Omental fat pad (tissue), 4 donors: Measurements from ENCODE around the gene OR9A2. TPM values are rescaled to one million over a fixed set of nuclear protein-coding genes. Genes with fewer than 3 reads are reported as not detected.

Experiments used
- ATAC-seq: fragments of 150-250 bp; one replicate; pipeline ENCODE4 v1.9.1; 2016; ENCODE audit warnings: mild to moderate bottlenecking, moderate library complexity; ENCODE audit not compliant: low FRiP score
- DNase-seq: peaks from one replicate; pipeline ENCODE4 v3.0.0-alpha.2; 2019; ENCODE audit warnings: low spot score
- CTCF ChIP-seq, 3 donors: fragments of 450-650 bp; IDR thresholded peaks; one replicate each; pipeline ENCODE4 v1.5.1; 2016 to 2017; ENCODE audit warnings: antibody characterized with exemption in 3 of 3, mild to moderate bottlenecking in 3 of 3, moderate library complexity in 2 of 3
- total RNA-seq, 4 donors: library from RNA; depleted of rRNA; stranded (reverse); fragments of >200 nt; gene quantifications; one replicate each; pipeline ENCODE4 v1.1.0, GENCODE V29; 2016

Gene OR9A2
- total RNA-seq, 4 donors from 2014 or later: not detected

- no peak for DNase-seq
- no peak for ATAC-seq
- no peak for TF ChIP-seq CTCF (IDR thresholded peaks at IDR 0.05)
These were observed 16.5 kb upstream of the OR9A2 start for GRCh38 chr7:143043391-143043790.

- DNase-seq (no peak), ATAC-seq (no peak)
- TF ChIP-seq CTCF (IDR thresholded peaks at IDR 0.05): no peak
These were observed 15.9 kb upstream of the OR9A2 start for GRCh38 chr7:143042790-143043271.

GRCh38 chr7:143042159-143042789 is 15.3 kb upstream of the OR9A2 start:
- no peak for TF ChIP-seq CTCF (IDR thresholded peaks at IDR 0.05)
- no peak for ATAC-seq
- no peak for DNase-seq

- DNase-seq: no peak
- no peak for ATAC-seq
- TF ChIP-seq CTCF (IDR thresholded peaks at IDR 0.05): no peak
These were observed 14.4 kb upstream of the OR9A2 start for GRCh38 chr7:143041346-143041745.

GRCh38 chr7:143040209-143040715 is 13.3 kb upstream of the OR9A2 start:
- no peak for ATAC-seq
- TF ChIP-seq CTCF (IDR thresholded peaks at IDR 0.05): no peak

GRCh38 chr7:143038635-143039034 is 11.7 kb upstream of the OR9A2 start:
- no peak for TF ChIP-seq CTCF (IDR thresholded peaks at IDR 0.05)
- ATAC-seq (no peak), DNase-seq (no peak)

More at GRCh38 chr7:143040209-143040715, 13.3 kb upstream of the OR9A2 start:
- DNase-seq: no peak

GRCh38 chr7:143027683-143028082 is 751 bp upstream of the OR9A2 start:
- DNase-seq (no peak), ATAC-seq (no peak)
- no peak for TF ChIP-seq CTCF (IDR thresholded peaks at IDR 0.05)
